AG04449 (cell line): ENCODE results near the gene ANKRD13B.

ENCODE experiments used
- CTCF ChIA-PET: fragments of 350-600 bp; formaldehyde crosslinking; extraction: SDS; loops from one replicate; lab custom pipeline; 2021; ENCODE audit warnings: antibody characterized with exemption; lab: Yijun Ruan, JAX
- POLR2A ChIA-PET: fragments of 400-600, 350-600 bp; formaldehyde crosslinking; extraction: SDS; loops from one replicate; lab custom pipeline; 2020; ENCODE audit warnings: antibody characterized with exemption, inconsistent platforms; lab: Yijun Ruan, JAX
- DNase-seq: peaks from one replicate; pipeline ENCODE4 v3.0.0-alpha.2; 2010; ENCODE audit warnings: low read depth, low spot score
- H3K4me3 ChIP-seq: 2 replicates; pipeline ENCODE4 v1.5.1; 2011; ENCODE audit warnings: low read depth, mild to moderate bottlenecking, control low read depth, low read length
- CTCF ChIP-seq: IDR thresholded peaks from one replicate; pipeline ENCODE4 v1.5.1; 2011; ENCODE audit warnings: mild to moderate bottlenecking, moderate library complexity, low read length, control low read depth, inconsistent platforms; ENCODE audit not compliant: insufficient read depth; ENCODE audit errors: missing control alignments

ANKRD13B gene

GRCh38 chr17:29562615-29563014, 30.3 kb upstream of the ANKRD13B start:
- H3K4me3 ChIP-seq = no peak overlapping the region
- CTCF ChIA-PET = interaction anchor here (1.1 to 1.9 kb wide), 4 partner anchors 10 to 193 kb away, joined by 3 to 8 read pairs (median 4); no protein-coding TSS in a partner anchor
- DNase-seq = no peak
- POLR2A ChIA-PET = no interaction called here
- no peak for TF ChIP-seq CTCF

- no peak for DNase-seq
- no peak overlapping the region for H3K4me3 ChIP-seq
- TF ChIP-seq CTCF = no peak
- ChIA-PET POLR2A (interaction anchor here (0.6 kb wide), 1 partner anchor 590 kb away, joined by 3 read pairs; no protein-coding TSS in a partner anchor), CTCF (no interaction called here)
Measured at GRCh38 chr17:29563816-29564215, 29.1 kb upstream of the ANKRD13B start.

DNA sequence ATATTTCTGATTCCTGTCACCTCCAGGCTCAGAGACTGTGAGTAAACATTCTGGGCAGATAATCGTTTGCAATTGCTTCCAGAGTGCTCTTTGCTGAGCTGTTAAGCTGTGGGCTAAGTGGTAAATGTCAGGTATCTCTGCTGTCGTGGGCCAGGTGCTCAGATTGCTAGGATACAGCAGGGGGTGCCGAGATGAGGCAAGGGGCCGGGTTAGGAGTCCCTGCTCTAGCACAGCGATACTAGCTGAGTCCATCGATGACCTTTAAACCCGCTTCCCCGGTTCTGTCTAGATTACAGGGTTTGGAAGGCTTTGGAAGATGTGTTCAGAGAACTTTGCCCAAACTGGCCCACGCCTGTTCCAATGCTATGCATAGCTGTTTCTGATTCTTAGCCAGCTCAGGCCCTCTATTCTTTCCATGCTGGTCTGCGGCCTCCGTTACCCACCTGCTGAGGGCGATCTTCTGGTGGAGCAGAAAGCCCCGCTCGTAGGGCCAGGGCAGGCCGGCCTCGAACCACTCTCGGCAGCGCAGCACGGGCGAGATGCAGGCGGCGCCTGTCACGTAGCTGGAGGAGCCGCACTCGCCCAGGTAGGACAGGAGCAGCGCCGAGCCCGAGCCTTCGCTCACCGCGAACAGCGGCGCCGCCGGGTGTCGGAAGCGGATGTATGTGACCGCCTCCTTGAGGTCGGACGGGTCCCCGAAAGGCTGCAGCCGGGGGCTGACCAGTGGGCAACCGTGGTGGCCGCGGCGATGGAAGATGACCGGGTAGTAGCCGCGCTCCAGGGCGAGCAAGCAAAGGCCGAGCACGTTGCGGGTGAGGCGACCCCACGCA, 27.1 kb upstream of the ANKRD13B start:
- POLR2A ChIA-PET = no interaction called here
- peak overlapping the region; percentile 56 for H3K4me3 ChIP-seq
- no peak for DNase-seq
- CTCF ChIA-PET = interaction anchor here (2.4 to 15.4 kb wide), 6 partner anchors 9 to 198 kb away, joined by 7 to 222 read pairs (median 16); no protein-coding TSS in a partner anchor
- TF ChIP-seq CTCF = no peak

- DNase-seq = no peak
- CTCF ChIA-PET = interaction anchor here (0.6 to 15.4 kb wide), 10 partner anchors 8 to 349 kb away, joined by 3 to 222 read pairs (median 12); no protein-coding TSS in a partner anchor
- H3K4me3 ChIP-seq = peak within 1 kb of the TSS; percentile 77
- POLR2A ChIA-PET = interaction anchor here (0.7 to 0.9 kb wide), 2 partner anchors 9 to 1921 kb away, joined by 3 read pairs; no protein-coding TSS in a partner anchor
- no peak for TF ChIP-seq CTCF
Measured at GRCh38 chr17:29566473-29567303, 26.2 kb upstream of the ANKRD13B start, which contains the start of gene ABHD15. Gene ABHD15, minus strand, starts transcription at chr17:29567037. Its CDS starts 71 bp downstream, at chr17:29566966.

DNA sequence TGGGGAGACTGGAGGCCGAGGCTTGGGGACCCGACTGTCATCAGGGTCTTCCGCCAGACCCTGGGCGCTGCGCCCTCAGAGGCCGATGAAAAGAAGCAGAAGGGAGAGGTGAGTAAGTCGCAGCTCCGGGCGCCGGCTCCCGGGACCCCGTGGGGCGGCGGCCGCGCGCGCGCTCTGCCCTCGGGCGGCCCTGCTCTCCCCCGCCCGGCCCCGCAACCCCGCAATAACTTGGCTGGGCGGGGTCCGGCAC, 25.7 kb upstream of the ANKRD13B start:
- no peak for DNase-seq
- ChIA-PET CTCF (interaction anchor here (1.1 to 15.4 kb wide), 10 partner anchors 8 to 200 kb away, joined by 3 to 222 read pairs (median 12); no protein-coding TSS in a partner anchor), POLR2A (interaction anchor here (0.7 to 0.9 kb wide), 2 partner anchors 9 to 1920 kb away, joined by 3 read pairs; no protein-coding TSS in a partner anchor)
- no peak for TF ChIP-seq CTCF
- peak overlapping the region; percentile 77 for H3K4me3 ChIP-seq
